Smooth muscle cell (in vitro differentiated cells): Measurements from ENCODE around the gene CPAMD8. TPM values are rescaled to one million over a fixed set of nuclear protein-coding genes. Genes with fewer than 3 reads are reported as not detected.

Experiments
- DNase-seq: peaks from one replicate; lab custom pipeline; 2025; ENCODE audit not compliant: unreplicated experiment; lab: John Stamatoyannopoulos, UW
- H2AFZ ChIP-seq: fragments of 200-600 bp; sonication (generic); 2 replicates; pipeline ENCODE4 v1.6.0; 2016; ENCODE audit warnings: antibody characterized with exemption, low read depth, mild to moderate bottlenecking
- H3F3A ChIP-seq: fragments of 200-600 bp; sonication (generic); 2 replicates; pipeline ENCODE4 v1.6.0; 2017; ENCODE audit warnings: antibody characterized with exemption, low read depth
- H3K27ac ChIP-seq: fragments of 200-600 bp; sonication (generic); 2 replicates; pipeline ENCODE4 v1.5.1; 2016; ENCODE audit warnings: low read depth, mild to moderate bottlenecking
- H3K27me3 ChIP-seq: fragments of 200-600 bp; sonication (generic); 2 replicates; pipeline ENCODE4 v1.6.1; 2016; ENCODE audit warnings: low read depth, mild to moderate bottlenecking
- H3K36me3 ChIP-seq: fragments of 200-600 bp; sonication (generic); 2 replicates; pipeline ENCODE4 v1.5.1; 2016; ENCODE audit warnings: low read depth
- H3K4me1 ChIP-seq: fragments of 200-600 bp; sonication (generic); 2 replicates; pipeline ENCODE4 v1.5.1; 2016; ENCODE audit warnings: low read depth
- H3K4me2 ChIP-seq: fragments of 200-600 bp; sonication (generic); 2 replicates; pipeline ENCODE4 v1.6.0; 2016; ENCODE audit warnings: mild to moderate bottlenecking
- H3K4me3 ChIP-seq: fragments of 200-600 bp; sonication (generic); 2 replicates; pipeline ENCODE4 v1.5.1; 2016; ENCODE audit warnings: mild to moderate bottlenecking
- H3K79me2 ChIP-seq: fragments of 200-600 bp; sonication (generic); 2 replicates; pipeline ENCODE4 v1.6.0; 2016; ENCODE audit warnings: low read depth, mild to moderate bottlenecking
- H3K9ac ChIP-seq: fragments of 200-600 bp; sonication (generic); 2 replicates; pipeline ENCODE4 v1.6.0; 2016; ENCODE audit warnings: low read depth
- H3K9me3 ChIP-seq: fragments of 200-600 bp; sonication (generic); replicated peaks from 2 replicates; pipeline ENCODE4 v1.5.1; 2016; ENCODE audit warnings: low read depth
- H4K20me1 ChIP-seq: fragments of 200-600 bp; sonication (generic); 2 replicates; pipeline ENCODE4 v1.6.0; 2016; ENCODE audit warnings: low read depth
- WGBS: methylation state at CpG from one replicate; pipeline ENCODE4 v1.1.7; 2016; ENCODE audit warnings: low lambda C conversion rate; 5-methylcytosine and 5-hydroxymethylcytosine counted together
- polyA plus RNA-seq: library from polyadenylated mRNA; unstranded; fragments of >200 nt; fragmentation: Nextera tagmentation; extraction: Ambion mirVana; gene quantifications from 2 replicates; pipeline ENCODE4 v1.2.1, GENCODE V29; 2016
- total RNA-seq: library from RNA; depleted of rRNA; stranded (reverse); fragments of >200 nt; gene quantifications from 2 replicates; pipeline ENCODE4 v1.2.3, GENCODE V29; 2014
- TF ChIP-seq, protein P1 (sequence below): fragments of 200-600 bp; sonication (generic); IDR thresholded peaks from 2 replicates; pipeline ENCODE4 v1.5.1; 2017; ENCODE audit warnings: borderline replicate concordance, mild to moderate bottlenecking, antibody characterized with exemption; ENCODE audit not compliant: insufficient read depth, poor library complexity, severe bottlenecking

CPAMD8 gene
- total and polyA plus RNA-seq, 2 experiments from 2014 or later: 0.81 to 9.4 TPM

DNA sequence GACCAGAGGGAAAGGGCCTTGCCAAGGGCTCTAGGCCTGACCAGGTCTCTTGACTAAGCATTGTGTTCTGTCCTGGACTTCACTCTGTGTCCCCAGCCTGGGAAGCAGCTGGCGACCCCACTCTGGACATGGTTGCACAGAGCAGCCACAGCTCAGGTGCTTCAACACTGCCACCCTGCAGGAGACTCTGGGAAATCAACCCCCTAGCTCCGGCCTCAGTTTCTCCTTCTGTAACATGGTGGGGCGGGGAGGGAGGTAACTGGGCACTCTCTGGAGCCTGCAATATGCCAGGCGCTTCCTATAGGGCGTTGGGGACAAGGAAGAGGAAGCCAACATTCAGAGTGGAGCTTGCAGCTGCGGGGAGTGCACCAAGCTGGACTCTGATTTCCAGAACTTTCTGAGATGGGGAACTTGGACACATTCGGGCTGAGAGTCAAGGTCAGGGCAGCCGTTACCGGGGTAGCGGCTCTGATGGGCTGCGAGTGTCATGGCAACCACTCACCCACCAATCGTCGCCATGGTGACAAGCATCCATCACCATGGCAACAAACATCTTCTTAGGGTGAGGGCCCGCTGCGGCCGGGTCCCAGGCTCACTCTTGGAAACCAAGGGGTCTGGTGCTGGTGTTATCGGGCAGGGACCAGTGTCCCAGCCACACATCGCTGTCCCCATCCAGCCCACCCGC, 125.0 kb downstream of the CPAMD8 start:
- Histone ChIP-seq H3K79me2 (no peaks in the 10 kb centered on the region), H3K4me1 (no peaks in the 10 kb centered on the region), H3K4me3 (no peak overlapping the region), H3K36me3 (no peaks in the 10 kb centered on the region), H2AFZ (no peak overlapping the region), H3K4me2 (no peak overlapping the region), H3K9ac (no peak overlapping the region), H3K27me3 (no peaks in the 10 kb centered on the region), H3K27ac (no peak overlapping the region), H3K9me3 (no peaks in the 10 kb centered on the region), H4K20me1 (no peaks in the 10 kb centered on the region), H3F3A (no peaks in the 10 kb centered on the region)
- TF ChIP-seq, protein P1, sequence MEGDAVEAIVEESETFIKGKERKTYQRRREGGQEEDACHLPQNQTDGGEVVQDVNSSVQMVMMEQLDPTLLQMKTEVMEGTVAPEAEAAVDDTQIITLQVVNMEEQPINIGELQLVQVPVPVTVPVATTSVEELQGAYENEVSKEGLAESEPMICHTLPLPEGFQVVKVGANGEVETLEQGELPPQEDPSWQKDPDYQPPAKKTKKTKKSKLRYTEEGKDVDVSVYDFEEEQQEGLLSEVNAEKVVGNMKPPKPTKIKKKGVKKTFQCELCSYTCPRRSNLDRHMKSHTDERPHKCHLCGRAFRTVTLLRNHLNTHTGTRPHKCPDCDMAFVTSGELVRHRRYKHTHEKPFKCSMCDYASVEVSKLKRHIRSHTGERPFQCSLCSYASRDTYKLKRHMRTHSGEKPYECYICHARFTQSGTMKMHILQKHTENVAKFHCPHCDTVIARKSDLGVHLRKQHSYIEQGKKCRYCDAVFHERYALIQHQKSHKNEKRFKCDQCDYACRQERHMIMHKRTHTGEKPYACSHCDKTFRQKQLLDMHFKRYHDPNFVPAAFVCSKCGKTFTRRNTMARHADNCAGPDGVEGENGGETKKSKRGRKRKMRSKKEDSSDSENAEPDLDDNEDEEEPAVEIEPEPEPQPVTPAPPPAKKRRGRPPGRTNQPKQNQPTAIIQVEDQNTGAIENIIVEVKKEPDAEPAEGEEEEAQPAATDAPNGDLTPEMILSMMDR: no peak
- 92% methylated on average over 19 of the region's 19 CpGs for WGBS
- DNase-seq: no peak

DNA sequence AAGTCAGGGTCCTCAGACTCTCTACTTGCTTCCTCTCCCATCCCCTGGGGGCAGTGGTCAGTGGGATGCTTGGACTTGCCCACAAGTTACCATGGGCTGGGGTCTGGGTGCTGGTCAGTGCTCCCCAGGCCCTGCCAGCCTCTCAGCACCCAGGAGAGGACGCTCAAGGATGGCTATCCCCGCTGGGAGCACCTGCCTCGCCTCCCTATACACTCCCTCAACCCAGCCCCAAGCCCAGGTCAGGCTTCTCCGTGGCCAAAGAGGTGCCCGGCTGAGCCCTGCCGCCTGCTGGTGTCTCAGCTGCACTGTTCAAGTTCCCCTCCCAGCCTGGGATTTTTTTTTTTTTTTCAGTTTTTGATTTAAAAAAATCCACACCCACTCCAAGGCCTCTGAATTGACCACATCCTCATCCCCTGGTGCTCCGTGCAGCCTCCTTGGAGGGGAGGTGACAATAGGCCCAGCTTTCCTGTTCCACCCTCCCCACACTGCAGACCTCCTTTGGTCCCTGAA, 127.0 kb downstream of the CPAMD8 start:
- no peak overlapping the region for H3K4me2 ChIP-seq
- no peaks in the 10 kb centered on the region for H4K20me1 ChIP-seq
- TF ChIP-seq, protein P1: peak; percentile 50
- H3F3A ChIP-seq: no peaks in the 10 kb centered on the region
- H3K79me2 ChIP-seq: no peaks in the 10 kb centered on the region
- H3K9me3 ChIP-seq: no peaks in the 10 kb centered on the region
- no peak overlapping the region for H3K4me3 ChIP-seq
- H3K4me1 ChIP-seq: no peaks in the 10 kb centered on the region
- no peak overlapping the region for H3K9ac ChIP-seq
- no peak for DNase-seq
- no peak overlapping the region for H3K27ac ChIP-seq
- H3K36me3 ChIP-seq: no peaks in the 10 kb centered on the region
- H3K27me3 ChIP-seq: no peaks in the 10 kb centered on the region
- WGBS: 24% methylated on average over 7 of the region's 7 CpGs
- no peak overlapping the region for H2AFZ ChIP-seq

DNA sequence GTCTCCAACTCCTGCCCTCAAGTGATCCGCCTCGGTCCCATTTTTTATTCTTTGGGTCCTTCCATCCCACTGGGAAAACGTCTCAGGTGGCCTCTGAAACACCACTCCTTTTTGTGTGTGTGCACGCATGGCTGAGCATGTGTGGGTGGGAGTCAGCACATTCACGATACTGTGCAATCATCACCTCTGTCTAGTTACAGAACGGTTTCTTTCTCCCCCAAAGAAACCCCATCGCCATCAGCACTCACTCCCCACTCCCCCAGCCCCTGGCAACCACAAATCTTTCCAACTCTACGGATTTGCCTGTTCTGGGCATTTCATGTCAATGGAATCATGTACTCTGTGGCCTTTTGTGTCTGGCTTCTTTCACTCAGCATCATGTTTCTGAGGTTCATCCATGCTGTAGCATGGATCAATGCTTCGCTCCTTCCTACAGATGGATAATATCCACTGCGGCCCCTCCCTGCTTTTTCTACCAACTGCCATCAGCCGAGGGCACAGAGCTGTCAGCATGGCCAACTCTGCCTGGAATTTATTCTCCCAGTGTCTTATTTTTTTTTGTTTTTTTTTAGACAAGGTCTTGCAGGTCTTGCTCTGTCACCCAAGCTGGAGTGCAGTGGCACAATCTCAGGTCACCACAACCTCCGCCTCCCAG, 128.1 kb downstream of the CPAMD8 start:
- TF ChIP-seq, protein P1: no peak
- DNase-seq: no peak
- H3K9me3 ChIP-seq: no peaks in the 10 kb centered on the region
- H3K79me2 ChIP-seq: no peaks in the 10 kb centered on the region
- 79% methylated on average over 12 of the region's 12 CpGs for WGBS
- no peak overlapping the region for H2AFZ ChIP-seq
- no peak overlapping the region for H3K27ac ChIP-seq
- H3K9ac ChIP-seq: no peak overlapping the region
- H3K4me2 ChIP-seq: no peak overlapping the region
- no peaks in the 10 kb centered on the region for H3K27me3 ChIP-seq
- no peaks in the 10 kb centered on the region for H3K36me3 ChIP-seq
- H3K4me3 ChIP-seq: no peak overlapping the region
- H4K20me1 ChIP-seq: no peaks in the 10 kb centered on the region
- no peaks in the 10 kb centered on the region for H3K4me1 ChIP-seq
- H3F3A ChIP-seq: no peaks in the 10 kb centered on the region
